ENCODE results near the gene MFSD1. TPM values are rescaled to one million over a fixed set of nuclear protein-coding genes. Genes with fewer than 3 reads are reported as not detected.

MFSD1 gene
- total RNA-seq: 10 to 100 TPM; 36.3 to 93.8 (median 65.2) TPM

GRCh38 chr3:158801696-158802408 lies at the start of gene MFSD1:
MFSD1 (plus strand) TSS chr3:158802054; CDS start chr3:158802153, 99 bp downstream.
- peak; percentile 97 for ATAC-seq
- WGBS, 2 donors (ENCODE audit: low coverage in 1 of 2): 0% methylated on average over 11 of the region's 61 CpGs; no CpG with 5 or more reads in 1 of the 2 donors
- H3K36me3 ChIP-seq: peaks cover 0 to 24% of the 10 kb centered on the region in 2 donors
- H3K9me3 ChIP-seq: no peaks in the 10 kb centered on the region
- peaks cover 3 to 44% (median 15%) of the 10 kb centered on the region in 3 donors for H3K4me1 ChIP-seq
- H3K27ac ChIP-seq: peak within 1 kb of the TSS; percentile 52 to 89 (median 88)
- peak; percentile 93 for TF ChIP-seq POLR2AphosphoS5 (IDR thresholded peaks at IDR 0.05)
- no peak for TF ChIP-seq CTCF (IDR thresholded peaks at IDR 0.05)
- peak; percentile 75 to 84 for TF ChIP-seq POLR2A (IDR thresholded peaks at IDR 0.05)
- no peaks in the 10 kb centered on the region for H3K27me3 ChIP-seq
- H3K4me3 ChIP-seq: peak within 1 kb of the TSS; percentile 73 to 86

GRCh38 chr3:158753854-158754253 lies 48.0 kb upstream of the MFSD1 start:
- Histone ChIP-seq H3K9me3 (no peaks in the 10 kb centered on the region), H3K4me1 (peaks cover 0 to 11% (median 4%) of the 10 kb centered on the region in 3 donors), H3K36me3 (peaks cover 0 to 17% of the 10 kb centered on the region in 2 donors), H3K4me3 (no peak overlapping the region), H3K27ac (no peak overlapping the region), H3K27me3 (no peaks in the 10 kb centered on the region)
- 96 to 100% methylated on average over 3 to 5 of the region's 5 CpGs for WGBS, 2 donors (ENCODE audit: low coverage in 1 of 2)
- TF ChIP-seq POLR2A (IDR thresholded peaks at IDR 0.05) (no peak), POLR2AphosphoS5 (IDR thresholded peaks at IDR 0.05) (no peak), CTCF (IDR thresholded peaks at IDR 0.05) (no peak), EP300 (IDR thresholded peaks at IDR 0.05) (no peak)
- ATAC-seq: no peak

- 52 to 58% methylated on average over 2 of the region's 2 CpGs for WGBS, 2 donors (ENCODE audit: low coverage in 1 of 2)
- ATAC-seq: no peak
- H3K36me3 ChIP-seq: peaks cover 0 to 2% of the 10 kb centered on the region in 2 donors
- no peak overlapping the region for H3K4me3 ChIP-seq
- TF ChIP-seq POLR2A (IDR thresholded peaks at IDR 0.05) (no peak), CTCF (IDR thresholded peaks at IDR 0.05) (no peak), EP300 (IDR thresholded peaks at IDR 0.05) (no peak), POLR2AphosphoS5 (IDR thresholded peaks at IDR 0.05) (no peak)
- H3K27ac ChIP-seq: no peak overlapping the region
- peaks cover 0 to 10% (median 4%) of the 10 kb centered on the region in 3 donors for H3K4me1 ChIP-seq
- no peaks in the 10 kb centered on the region for H3K27me3 ChIP-seq
- H3K9me3 ChIP-seq: no peaks in the 10 kb centered on the region
These were observed 46.4 kb upstream of the MFSD1 start for GRCh38 chr3:158755421-158755820.

- no peak for TF ChIP-seq EP300 (IDR thresholded peaks at IDR 0.05)
- ATAC-seq: no peak
- Histone ChIP-seq H3K27me3 (no peaks in the 10 kb centered on the region), H3K27ac (peak overlapping the region in 1 of 4 donors; percentile 48), H3K4me1 (peaks cover 0 to 23% (median 9%) of the 10 kb centered on the region in 3 donors), H3K9me3 (no peaks in the 10 kb centered on the region), H3K4me3 (no peak overlapping the region), H3K36me3 (no peaks in the 10 kb centered on the region)
- 73 to 87% methylated on average over 3 of the region's 3 CpGs for WGBS, 2 donors (ENCODE audit: low coverage in 1 of 2)
These were observed 40.5 kb upstream of the MFSD1 start for GRCh38 chr3:158761350-158761749.

- ATAC-seq: peak; percentile 88
- Histone ChIP-seq H3K27me3 (no peaks in the 10 kb centered on the region), H3K27ac (peak overlapping the region in 2 of 4 donors; percentile 48 to 73), H3K9me3 (no peaks in the 10 kb centered on the region), H3K4me3 (no peak overlapping the region), H3K4me1 (peaks cover 4 to 35% (median 11%) of the 10 kb centered on the region in 3 donors), H3K36me3 (no peaks in the 10 kb centered on the region)
- TF ChIP-seq POLR2AphosphoS5 (IDR thresholded peaks at IDR 0.05) (no peak), CTCF (IDR thresholded peaks at IDR 0.05) (no peak), POLR2A (IDR thresholded peaks at IDR 0.05) (no peak), EP300 (IDR thresholded peaks at IDR 0.05) (no peak)
- WGBS, 2 donors (ENCODE audit: low coverage in 1 of 2): 71 to 73% methylated on average over 3 to 4 of the region's 4 CpGs
These were observed 39.2 kb upstream of the MFSD1 start for GRCh38 chr3:158762701-158763100.
